ENCODE data around the gene DUOX1.
A peak's percentile ranks its signal among the peaks of the same experiment; 100 is the strongest.

Gene DUOX1

GRCh38 chr15:45187894-45188830 lies 58.4 kb downstream of the DUOX1 start, which contains the start of gene SHF:
SHF (minus strand) TSS chr15:45187966; CDS start chr15:45187951, 15 bp downstream.
- DNase-seq (ENCODE audit: low spot score): no peak

- no peak for DNase-seq (ENCODE audit: low spot score)
These were observed 67.7 kb downstream of the DUOX1 start for GRCh38 chr15:45197512-45197911.

DNA sequence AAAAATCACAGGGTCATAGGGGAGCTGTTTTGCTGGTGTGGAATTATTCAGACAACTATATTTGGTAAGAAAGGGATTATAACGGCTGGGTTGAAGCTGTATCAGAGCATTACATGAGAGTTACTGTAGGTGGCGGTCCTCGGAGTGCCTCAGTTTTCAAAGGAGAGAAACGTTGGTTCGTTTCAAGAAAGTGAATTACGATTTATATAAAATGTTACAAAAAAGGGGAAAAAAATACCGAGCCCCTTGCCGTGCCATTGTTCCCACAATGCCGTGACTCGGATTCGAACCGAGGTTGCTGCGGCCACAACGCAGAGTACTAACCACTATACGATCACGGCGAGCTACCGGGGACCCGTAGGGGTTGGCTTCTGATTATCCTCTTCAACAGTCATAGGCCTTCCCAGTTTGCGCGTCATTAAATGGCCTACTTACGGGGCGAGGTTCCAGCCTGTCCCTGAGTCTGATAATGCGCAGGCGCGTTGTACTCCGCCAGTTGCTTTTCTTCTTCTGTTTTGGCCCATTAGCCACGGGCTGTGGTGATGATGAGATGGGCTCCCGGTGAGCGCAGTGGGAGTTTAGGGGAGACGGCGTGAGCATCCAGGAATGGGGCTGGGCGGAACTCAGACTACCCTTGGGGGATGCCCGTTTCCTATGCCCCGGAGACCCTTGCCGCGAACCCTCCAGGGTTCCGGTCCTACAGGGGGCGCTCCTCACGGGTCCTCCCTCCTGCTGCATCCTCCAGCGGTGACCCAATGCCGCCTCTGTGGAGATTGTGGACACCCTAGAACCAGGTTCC lies 68.7 kb downstream of the DUOX1 start:
- peak; percentile 98 for DNase-seq (ENCODE audit: low spot score)

- DNase-seq (ENCODE audit: low spot score): peak; percentile 64
These were observed 69.5 kb downstream of the DUOX1 start for GRCh38 chr15:45199136-45199810.

DNA sequence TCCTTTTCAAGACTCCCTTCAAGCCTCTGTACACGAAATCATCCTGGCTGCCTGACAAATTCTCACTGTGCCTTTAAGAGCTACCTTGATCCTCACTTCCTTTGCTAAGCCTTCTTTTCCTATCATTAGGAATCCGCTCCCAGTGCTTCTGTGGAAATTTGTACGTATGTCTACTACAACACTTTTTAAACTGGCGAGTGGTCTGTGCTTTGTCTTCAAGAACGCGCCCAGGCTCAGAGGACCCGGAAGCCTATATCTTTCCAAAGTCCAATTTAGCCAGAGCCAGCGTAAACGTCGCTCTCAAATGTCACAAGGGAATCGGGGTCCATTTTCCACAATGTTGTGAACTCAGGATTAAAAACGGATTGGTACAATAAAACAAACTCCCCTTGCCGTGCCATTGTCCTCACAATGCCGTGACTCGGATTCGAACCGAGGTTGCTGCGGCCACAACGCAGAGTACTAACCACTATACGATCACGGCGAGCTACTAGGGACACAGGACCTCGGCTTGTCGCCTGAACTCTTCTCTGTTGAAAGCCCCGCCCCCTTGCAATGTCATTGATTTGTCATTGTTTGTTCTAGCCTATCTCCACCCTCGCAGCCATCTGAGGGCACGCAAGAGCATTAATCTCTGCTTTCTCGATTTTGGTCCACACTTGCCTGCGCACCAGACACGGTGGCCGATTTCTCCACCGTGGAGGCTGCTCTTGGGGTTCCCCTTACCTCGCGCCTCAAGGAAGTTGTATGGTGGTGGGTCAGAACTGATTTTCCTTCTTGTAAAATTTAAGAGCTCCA lies 70.4 kb downstream of the DUOX1 start:
- peak; percentile 99 for DNase-seq (ENCODE audit: low spot score)

DNA sequence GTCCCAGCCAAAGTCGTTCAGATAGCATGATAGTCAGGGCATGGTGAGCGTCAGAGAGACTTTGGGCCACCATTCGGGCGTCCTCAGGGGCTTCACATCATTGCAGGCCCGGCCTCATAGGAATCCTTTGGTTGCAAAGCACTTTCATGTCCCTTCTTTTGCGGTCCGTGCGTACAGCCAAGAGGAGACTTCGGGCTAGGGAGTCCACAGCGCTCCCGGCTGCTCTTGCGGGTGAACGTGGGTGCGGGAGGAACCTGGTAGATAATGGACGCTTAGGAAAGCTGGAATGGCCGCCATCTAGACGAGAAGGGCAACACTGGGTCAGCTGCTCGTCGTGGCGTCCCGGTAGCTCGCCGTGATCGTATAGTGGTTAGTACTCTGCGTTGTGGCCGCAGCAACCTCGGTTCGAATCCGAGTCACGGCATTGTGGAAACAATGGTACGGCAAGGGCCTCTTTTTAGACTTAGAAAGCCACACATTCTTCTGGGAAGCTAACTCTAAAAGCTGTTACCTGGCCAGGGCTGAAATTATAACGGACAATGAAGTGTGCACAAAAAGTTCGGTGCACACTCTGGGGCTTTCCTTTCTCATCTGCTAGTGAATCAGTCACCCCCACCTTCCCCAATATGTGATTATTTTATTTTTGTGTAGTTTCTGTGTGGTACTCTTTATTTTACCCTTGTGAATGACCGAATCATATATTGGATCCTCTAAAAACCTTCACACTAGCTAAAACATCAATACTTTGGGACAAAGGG lies 71.2 kb downstream of the DUOX1 start:
- DNase-seq (ENCODE audit: low spot score): peak; percentile 87

DNA sequence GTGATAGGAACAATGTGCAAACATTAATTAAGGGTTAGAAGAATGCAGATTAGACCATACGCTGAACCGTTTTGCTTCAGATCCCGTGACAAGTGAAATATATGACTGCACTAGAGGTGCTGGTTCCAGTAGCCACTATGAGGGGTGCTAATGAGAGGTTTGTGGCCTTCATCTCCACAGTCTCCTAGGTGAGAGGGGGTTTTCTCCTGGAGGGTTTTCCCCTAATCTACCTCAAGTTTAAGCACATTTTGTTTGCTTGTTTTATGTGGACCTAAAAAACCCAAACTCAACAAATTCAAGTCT lies 71.7 kb downstream of the DUOX1 start:
- DNase-seq (ENCODE audit: low spot score): no peak

DNA sequence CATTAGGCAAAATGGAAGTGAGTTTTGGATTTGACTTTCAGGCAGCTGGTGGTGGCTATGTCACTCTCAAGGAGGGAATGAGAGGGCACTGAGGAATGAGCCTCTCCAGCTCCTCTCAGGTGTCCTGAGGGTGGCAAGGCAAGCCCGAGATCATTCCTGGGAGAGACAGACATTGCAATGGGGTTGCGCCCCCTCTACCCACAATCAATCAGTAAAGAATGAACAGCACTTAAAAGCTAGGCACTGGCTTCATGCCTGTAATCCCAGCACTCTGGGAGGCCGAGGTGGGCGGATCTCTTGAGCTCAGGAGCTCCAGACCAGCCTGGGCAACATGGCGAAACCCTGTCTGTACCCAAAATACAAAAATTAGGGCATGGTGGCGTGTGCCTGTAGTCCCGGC lies 72.1 kb downstream of the DUOX1 start:
- no peak for DNase-seq (ENCODE audit: low spot score)

DNA sequence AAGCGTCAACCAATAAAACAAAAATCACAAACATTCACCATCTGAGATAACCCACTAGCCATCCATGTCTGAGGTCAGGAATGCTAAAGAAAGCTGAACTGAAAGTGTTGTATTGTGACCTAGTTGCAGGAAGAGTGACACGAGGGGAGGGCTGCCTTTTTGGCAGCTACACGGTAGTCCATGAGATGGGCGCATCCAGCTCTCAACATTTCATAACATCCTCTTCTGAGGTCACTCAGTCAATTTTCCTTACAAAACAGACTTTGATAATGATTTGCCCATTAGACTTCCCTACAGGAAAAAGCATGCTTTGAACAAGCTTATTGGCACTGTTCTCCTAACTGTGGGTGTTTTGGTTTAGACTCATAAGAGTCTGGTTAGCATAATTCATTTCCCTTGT lies 73.4 kb downstream of the DUOX1 start:
- no peak for DNase-seq (ENCODE audit: low spot score)

DNA sequence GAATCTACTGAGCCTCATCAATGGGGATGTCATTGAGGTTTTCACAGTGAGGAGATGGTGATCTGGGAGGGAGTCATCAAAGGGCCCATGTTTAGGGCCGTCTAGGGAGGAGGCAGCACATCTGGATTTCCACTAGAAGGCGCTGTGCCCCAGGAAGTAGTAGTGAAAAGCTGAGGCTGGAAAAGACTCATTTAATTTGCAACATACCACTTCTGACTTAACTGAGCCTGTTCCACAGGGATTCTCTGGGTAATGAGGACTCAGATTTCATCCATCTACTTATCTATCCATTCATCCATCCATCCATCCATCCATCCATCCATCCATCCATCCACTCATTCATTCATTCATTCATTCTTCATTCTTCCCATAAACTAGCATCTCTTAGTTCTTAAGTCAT lies 75.4 kb downstream of the DUOX1 start:
- peak; percentile 73 for DNase-seq (ENCODE audit: low spot score)

DNA sequence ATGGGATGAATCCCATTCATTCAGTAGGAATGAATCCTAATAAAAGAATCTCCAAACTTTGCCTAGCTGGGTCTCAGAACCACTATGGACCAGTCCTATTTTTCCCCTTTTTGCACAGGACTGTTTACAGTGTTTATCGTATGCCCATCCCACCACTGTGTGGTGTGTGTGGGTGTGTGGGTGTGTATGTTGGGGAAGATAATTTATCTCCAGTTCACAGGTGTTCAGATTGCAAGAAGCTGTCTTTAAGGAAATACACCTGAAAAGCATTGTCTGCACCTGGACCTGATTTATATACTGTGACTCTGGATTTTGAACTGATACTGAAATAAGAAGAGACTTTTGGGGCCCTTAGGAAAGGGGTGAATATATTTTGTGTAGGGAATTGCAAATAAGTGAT lies 82.7 kb downstream of the DUOX1 start:
- no peak for DNase-seq (ENCODE audit: low spot score)
